Measurements from ENCODE around the gene ACBD4. TPM values are rescaled to one million over a fixed set of nuclear protein-coding genes. Genes with fewer than 3 reads are reported as not detected.
"Not testable (repeated sequence)": the region's sequence is repeated elsewhere in the genome, so short reads cannot be mapped to it uniquely, and the experiment has no call there.

ACBD4 gene
- total RNA-seq, 2 experiments from 2014 or later = 12.3 to 12.7 TPM

- H3K27ac Mint-ChIP-seq = no peak overlapping the region
- H3K4me1 Mint-ChIP-seq (ENCODE audit: low read depth) = no peaks in the 10 kb centered on the region
- intact Hi-C loops (cut with micrococcal nuclease) = no loop called here
- CTCF ChIA-PET = no interaction called here
- H3K4me3 Mint-ChIP-seq = no peak overlapping the region
- no peak for DNase-seq
- H3K27me3 Mint-ChIP-seq (ENCODE audit: low read depth) = no peaks in the 10 kb centered on the region
- no peaks in the 10 kb centered on the region for H3K9me3 Mint-ChIP-seq
- H3K36me3 Mint-ChIP-seq (ENCODE audit: low read depth) = no peaks in the 10 kb centered on the region
These were observed 19.6 kb upstream of the ACBD4 start for GRCh38 chr17:45115871-45116270.

- Mint-ChIP-seq H3K4me3 (no peak overlapping the region), H3K36me3 (ENCODE audit: low read depth) (no peaks in the 10 kb centered on the region), H3K27me3 (ENCODE audit: low read depth) (peaks cover 2% of the 10 kb centered on the region), H3K27ac (no peak overlapping the region), H3K4me1 (ENCODE audit: low read depth) (no peaks in the 10 kb centered on the region), H3K9me3 (no peaks in the 10 kb centered on the region)
- CTCF ChIA-PET = no interaction called here
- DNase-seq = no peak
- intact Hi-C loops (cut with micrococcal nuclease) = no loop called here
These were observed 19.0 kb upstream of the ACBD4 start for GRCh38 chr17:45116434-45117016.

GRCh38 chr17:45117334-45117733, 18.2 kb upstream of the ACBD4 start:
- CTCF ChIA-PET = interaction anchor here (1.4 kb wide), 1 partner anchor 18 kb away, joined by 9 read pairs; no protein-coding TSS in a partner anchor
- no peak for DNase-seq
- Mint-ChIP-seq H3K4me1 (ENCODE audit: low read depth) (no peaks in the 10 kb centered on the region), H3K4me3 (no peak overlapping the region), H3K9me3 (no peaks in the 10 kb centered on the region), H3K36me3 (ENCODE audit: low read depth) (no peaks in the 10 kb centered on the region), H3K27me3 (ENCODE audit: low read depth) (peaks cover 6% of the 10 kb centered on the region), H3K27ac (no peak overlapping the region)
- intact Hi-C loops (cut with micrococcal nuclease) = no loop called here

GRCh38 chr17:45117848-45118646, 17.4 kb upstream of the ACBD4 start:
- DNase-seq = no peak
- no peak overlapping the region for H3K4me3 Mint-ChIP-seq
- CTCF ChIA-PET = interaction anchor here (0.8 to 1.4 kb wide), 4 partner anchors 10 to 19 kb away, joined by 3 to 9 read pairs (median 5); partner anchors contain the start of gene ACBD4
- peaks cover 6% of the 10 kb centered on the region for H3K27me3 Mint-ChIP-seq (ENCODE audit: low read depth)
- H3K9me3 Mint-ChIP-seq = no peaks in the 10 kb centered on the region
- H3K36me3 Mint-ChIP-seq (ENCODE audit: low read depth) = no peaks in the 10 kb centered on the region
- no peak overlapping the region for H3K27ac Mint-ChIP-seq
- H3K4me1 Mint-ChIP-seq (ENCODE audit: low read depth) = no peaks in the 10 kb centered on the region
- intact Hi-C loops (cut with micrococcal nuclease) = no loop called here

- CTCF ChIA-PET = interaction anchor here (0.6 to 1.2 kb wide), 5 partner anchors 9 to 69 kb away, joined by 3 to 5 read pairs (median 4); partner anchors contain the start of gene ACBD4
- no peaks in the 10 kb centered on the region for H3K4me1 Mint-ChIP-seq (ENCODE audit: low read depth)
- H3K9me3 Mint-ChIP-seq = no peaks in the 10 kb centered on the region
- H3K4me3 Mint-ChIP-seq = no peak overlapping the region
- DNase-seq = no peak
- peaks cover 6% of the 10 kb centered on the region for H3K27me3 Mint-ChIP-seq (ENCODE audit: low read depth)
- H3K36me3 Mint-ChIP-seq (ENCODE audit: low read depth) = no peaks in the 10 kb centered on the region
- intact Hi-C loops (cut with micrococcal nuclease) = no loop called here
- no peak overlapping the region for H3K27ac Mint-ChIP-seq
These were observed 16.8 kb upstream of the ACBD4 start for GRCh38 chr17:45118691-45119090.

GRCh38 chr17:45119964-45120363, 15.5 kb upstream of the ACBD4 start:
- intact Hi-C loops (cut with micrococcal nuclease) = no loop called here
- Mint-ChIP-seq H3K36me3 (ENCODE audit: low read depth) (no peaks in the 10 kb centered on the region), H3K9me3 (no peaks in the 10 kb centered on the region), H3K4me3 (no peak overlapping the region), H3K27me3 (ENCODE audit: low read depth) (peaks cover 6% of the 10 kb centered on the region), H3K27ac (no peak overlapping the region), H3K4me1 (ENCODE audit: low read depth) (no peaks in the 10 kb centered on the region)
- CTCF ChIA-PET = interaction anchor here (1.1 to 1.2 kb wide), 2 partner anchors 16 to 71 kb away, joined by 3 to 5 read pairs; partner anchors contain the start of gene ACBD4
- DNase-seq = no peak

- CTCF ChIA-PET = interaction anchor here (1.2 kb wide), 1 partner anchor 15 kb away, joined by 5 read pairs; the partner anchor contains the start of gene ACBD4
- H3K4me3 Mint-ChIP-seq = no peak overlapping the region
- H3K9me3 Mint-ChIP-seq = no peaks in the 10 kb centered on the region
- peaks cover 6% of the 10 kb centered on the region for H3K27me3 Mint-ChIP-seq (ENCODE audit: low read depth)
- no peak for DNase-seq
- H3K36me3 Mint-ChIP-seq (ENCODE audit: low read depth) = no peaks in the 10 kb centered on the region
- H3K27ac Mint-ChIP-seq = no peak overlapping the region
- no peaks in the 10 kb centered on the region for H3K4me1 Mint-ChIP-seq (ENCODE audit: low read depth)
- intact Hi-C loops (cut with micrococcal nuclease) = no loop called here
These were observed 14.9 kb upstream of the ACBD4 start for GRCh38 chr17:45120558-45120957.

GRCh38 chr17:45121055-45121454, 14.4 kb upstream of the ACBD4 start:
- Mint-ChIP-seq H3K4me3 (no peak overlapping the region), H3K4me1 (ENCODE audit: low read depth) (no peaks in the 10 kb centered on the region), H3K9me3 (no peaks in the 10 kb centered on the region), H3K27me3 (ENCODE audit: low read depth) (peaks cover 6% of the 10 kb centered on the region), H3K36me3 (ENCODE audit: low read depth) (no peaks in the 10 kb centered on the region), H3K27ac (no peak overlapping the region)
- intact Hi-C loops (cut with micrococcal nuclease) = no loop called here
- CTCF ChIA-PET = interaction anchor here (1.1 kb wide), 1 partner anchor 78 kb away, joined by 4 read pairs; no protein-coding TSS in a partner anchor
- no peak for DNase-seq

GRCh38 chr17:45123076-45123770, 12.3 kb upstream of the ACBD4 start:
- DNase-seq = no peak
- Mint-ChIP-seq H3K4me3 (no peak overlapping the region), H3K9me3 (no peaks in the 10 kb centered on the region), H3K27me3 (ENCODE audit: low read depth) (peaks cover 6% of the 10 kb centered on the region), H3K36me3 (ENCODE audit: low read depth) (no peaks in the 10 kb centered on the region), H3K4me1 (ENCODE audit: low read depth) (no peaks in the 10 kb centered on the region), H3K27ac (no peak overlapping the region)
- CTCF ChIA-PET = no interaction called here
- intact Hi-C loops (cut with micrococcal nuclease) = no loop called here

- H3K4me1 Mint-ChIP-seq (ENCODE audit: low read depth) = no peaks in the 10 kb centered on the region
- DNase-seq = no peak
- CTCF ChIA-PET = no interaction called here
- no peaks in the 10 kb centered on the region for H3K9me3 Mint-ChIP-seq
- H3K27me3 Mint-ChIP-seq (ENCODE audit: low read depth) = peaks cover 6% of the 10 kb centered on the region
- no peak overlapping the region for H3K27ac Mint-ChIP-seq
- H3K4me3 Mint-ChIP-seq = no peak overlapping the region
- intact Hi-C loops (cut with micrococcal nuclease) = no loop called here
- H3K36me3 Mint-ChIP-seq (ENCODE audit: low read depth) = no peaks in the 10 kb centered on the region
These were observed 11.3 kb upstream of the ACBD4 start for GRCh38 chr17:45123930-45124796.

GRCh38 chr17:45124797-45125122, 10.7 kb upstream of the ACBD4 start:
- H3K4me3 Mint-ChIP-seq, CTCF ChIA-PET: not testable (repeated sequence)

GRCh38 chr17:45125509-45125908, 10.0 kb upstream of the ACBD4 start:
- Mint-ChIP-seq H3K27ac (no peak overlapping the region), H3K4me3 (no peak overlapping the region), H3K27me3 (ENCODE audit: low read depth) (peaks cover 6% of the 10 kb centered on the region), H3K4me1 (ENCODE audit: low read depth) (no peaks in the 10 kb centered on the region), H3K9me3 (no peaks in the 10 kb centered on the region), H3K36me3 (ENCODE audit: low read depth) (no peaks in the 10 kb centered on the region)
- CTCF ChIA-PET = no interaction called here
- intact Hi-C loops (cut with micrococcal nuclease) = no loop called here
- no peak for DNase-seq

More at GRCh38 chr17:45124797-45125122, 10.7 kb upstream of the ACBD4 start:
- H3K36me3 Mint-ChIP-seq (ENCODE audit: low read depth); H3K27ac Mint-ChIP-seq; H3K4me1 Mint-ChIP-seq (ENCODE audit: low read depth); DNase-seq; H3K9me3 Mint-ChIP-seq; intact Hi-C loops (cut with micrococcal nuclease); H3K27me3 Mint-ChIP-seq (ENCODE audit: low read depth): not testable (repeated sequence)

Measured in activated naive CD4-positive, alpha-beta T cell treated with anti-CD3 and anti-CD28 coated beads for 36 hours (primary cell).